ENCODE data around the gene NLRP14.

The NLRP14 gene

DNA sequence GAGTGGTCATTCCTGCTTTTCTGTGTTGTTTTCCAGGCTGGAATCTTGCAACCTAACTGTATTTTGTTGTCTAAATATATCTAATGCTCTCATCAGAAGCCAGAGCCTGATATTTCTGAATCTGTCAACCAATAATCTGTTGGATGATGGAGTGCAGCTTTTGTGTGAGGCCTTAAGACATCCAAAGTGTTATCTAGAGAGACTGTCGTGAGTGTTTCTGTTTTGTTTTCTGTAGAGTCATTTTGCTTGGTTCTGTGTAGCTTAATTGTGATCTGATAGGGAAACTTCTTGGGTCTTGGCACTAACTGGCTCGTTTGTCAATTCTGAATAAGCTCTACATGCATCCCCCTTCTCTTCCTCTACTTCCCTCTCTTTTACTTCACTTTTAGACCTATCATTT lies 37.4 kb downstream of the NLRP14 start:
- ChIA-PET POLR2A (no interaction called here), CTCF (interaction anchor here (0.9 kb wide), 1 partner anchor 16 kb away, joined by 3 read pairs; no protein-coding TSS in a partner anchor)
- H3K4me1 ChIP-seq (ENCODE audit: control insufficient read depth, insufficient read depth, low read length): no peaks in the 10 kb centered on the region
- TF ChIP-seq, protein P1, sequence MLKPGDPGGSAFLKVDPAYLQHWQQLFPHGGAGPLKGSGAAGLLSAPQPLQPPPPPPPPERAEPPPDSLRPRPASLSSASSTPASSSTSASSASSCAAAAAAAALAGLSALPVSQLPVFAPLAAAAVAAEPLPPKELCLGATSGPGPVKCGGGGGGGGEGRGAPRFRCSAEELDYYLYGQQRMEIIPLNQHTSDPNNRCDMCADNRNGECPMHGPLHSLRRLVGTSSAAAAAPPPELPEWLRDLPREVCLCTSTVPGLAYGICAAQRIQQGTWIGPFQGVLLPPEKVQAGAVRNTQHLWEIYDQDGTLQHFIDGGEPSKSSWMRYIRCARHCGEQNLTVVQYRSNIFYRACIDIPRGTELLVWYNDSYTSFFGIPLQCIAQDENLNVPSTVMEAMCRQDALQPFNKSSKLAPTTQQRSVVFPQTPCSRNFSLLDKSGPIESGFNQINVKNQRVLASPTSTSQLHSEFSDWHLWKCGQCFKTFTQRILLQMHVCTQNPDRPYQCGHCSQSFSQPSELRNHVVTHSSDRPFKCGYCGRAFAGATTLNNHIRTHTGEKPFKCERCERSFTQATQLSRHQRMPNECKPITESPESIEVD (tag by site-specific recombination; IDR thresholded peaks at IDR 0.05): no peak
- TF ChIP-seq ZNF658 (tag by site-specific recombination; IDR thresholded peaks at IDR 0.05) (no peak), ZNF510 (tag by site-specific recombination; IDR thresholded peaks at IDR 0.05; ENCODE audit: insufficient replicate concordance) (no peak), ZNF433 (tag by site-specific recombination; IDR thresholded peaks at IDR 0.05; ENCODE audit: low read depth) (no peak), ZNF394 (tag by site-specific recombination; IDR thresholded peaks at IDR 0.05; ENCODE audit: borderline replicate concordance) (no peak), EGR2 (tag by site-specific recombination; IDR thresholded peaks at IDR 0.05; ENCODE audit: low read depth) (no peak), TCF7L2 (IDR thresholded peaks at IDR 0.05; ENCODE audit: borderline replicate concordance, low read depth, low read length) (no peak), ZNF404 (tag by site-specific recombination; IDR thresholded peaks at IDR 0.05) (no peak), ZNF571 (tag by site-specific recombination; IDR thresholded peaks at IDR 0.05) (no peak)
- TF ChIP-seq, protein P2, sequence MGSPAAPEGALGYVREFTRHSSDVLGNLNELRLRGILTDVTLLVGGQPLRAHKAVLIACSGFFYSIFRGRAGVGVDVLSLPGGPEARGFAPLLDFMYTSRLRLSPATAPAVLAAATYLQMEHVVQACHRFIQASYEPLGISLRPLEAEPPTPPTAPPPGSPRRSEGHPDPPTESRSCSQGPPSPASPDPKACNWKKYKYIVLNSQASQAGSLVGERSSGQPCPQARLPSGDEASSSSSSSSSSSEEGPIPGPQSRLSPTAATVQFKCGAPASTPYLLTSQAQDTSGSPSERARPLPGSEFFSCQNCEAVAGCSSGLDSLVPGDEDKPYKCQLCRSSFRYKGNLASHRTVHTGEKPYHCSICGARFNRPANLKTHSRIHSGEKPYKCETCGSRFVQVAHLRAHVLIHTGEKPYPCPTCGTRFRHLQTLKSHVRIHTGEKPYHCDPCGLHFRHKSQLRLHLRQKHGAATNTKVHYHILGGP (tag by site-specific recombination; IDR thresholded peaks at IDR 0.05): no peak
- no peaks in the 10 kb centered on the region for H3K9me3 ChIP-seq (ENCODE audit: control insufficient read depth, insufficient read depth, low read depth, low read length)
- no peaks in the 10 kb centered on the region for H3K36me3 ChIP-seq (ENCODE audit: control insufficient read depth in 2 of 2, insufficient read depth in 1 of 2, low read length in 2 of 2)
- no peak overlapping the region for H3K27ac ChIP-seq (ENCODE audit: extremely low read depth, low read depth, low read length)
- H3K4me3 ChIP-seq (ENCODE audit: low read depth, low read length): no peak overlapping the region

DNA sequence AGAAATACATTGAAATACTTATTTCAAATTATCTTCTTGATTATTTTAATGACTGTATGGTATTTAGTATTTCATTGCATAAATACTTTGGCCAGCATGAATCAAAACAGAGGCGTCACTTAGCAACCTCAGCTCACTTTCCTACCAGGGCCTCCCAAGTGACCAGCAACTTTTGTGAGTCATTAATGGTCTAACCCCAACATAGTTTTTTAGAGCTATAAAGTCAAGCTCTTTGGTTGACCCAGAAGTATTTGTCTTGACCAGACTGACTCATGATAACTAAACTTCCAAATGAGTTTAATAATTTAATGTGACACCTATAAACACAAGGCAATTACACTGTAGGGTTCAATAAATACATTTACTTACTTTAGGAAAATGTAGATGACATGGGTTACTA lies 40.6 kb downstream of the NLRP14 start:
- Histone ChIP-seq H3K4me3 (ENCODE audit: low read depth, low read length) (no peak overlapping the region), H3K36me3 (ENCODE audit: control insufficient read depth in 2 of 2, insufficient read depth in 1 of 2, low read length in 2 of 2) (no peaks in the 10 kb centered on the region), H3K4me1 (ENCODE audit: control insufficient read depth, insufficient read depth, low read length) (no peaks in the 10 kb centered on the region), H3K9me3 (ENCODE audit: control insufficient read depth, insufficient read depth, low read depth, low read length) (no peaks in the 10 kb centered on the region), H3K27ac (ENCODE audit: extremely low read depth, low read depth, low read length) (no peak overlapping the region)
- TF ChIP-seq ZNF600 (tag by site-specific recombination; IDR thresholded peaks at IDR 0.05): no peak
- TF ChIP-seq ZNF221 (tag by site-specific recombination; IDR thresholded peaks at IDR 0.05; ENCODE audit: borderline replicate concordance): no peak
- TF ChIP-seq ZNF561 (tag by site-specific recombination; IDR thresholded peaks at IDR 0.05; ENCODE audit: borderline replicate concordance): no peak
- no peak for TF ChIP-seq ZNF555 (tag by site-specific recombination; conservative IDR thresholded peaks at IDR 0.05)
- TF ChIP-seq, protein P3, sequence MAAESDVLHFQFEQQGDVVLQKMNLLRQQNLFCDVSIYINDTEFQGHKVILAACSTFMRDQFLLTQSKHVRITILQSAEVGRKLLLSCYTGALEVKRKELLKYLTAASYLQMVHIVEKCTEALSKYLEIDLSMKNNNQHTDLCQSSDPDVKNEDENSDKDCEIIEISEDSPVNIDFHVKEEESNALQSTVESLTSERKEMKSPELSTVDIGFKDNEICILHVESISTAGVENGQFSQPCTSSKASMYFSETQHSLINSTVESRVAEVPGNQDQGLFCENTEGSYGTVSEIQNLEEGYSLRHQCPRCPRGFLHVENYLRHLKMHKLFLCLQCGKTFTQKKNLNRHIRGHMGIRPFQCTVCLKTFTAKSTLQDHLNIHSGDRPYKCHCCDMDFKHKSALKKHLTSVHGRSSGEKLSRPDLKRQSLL (tag by site-specific recombination; IDR thresholded peaks at IDR 0.05): no peak
- TF ChIP-seq ZNF394 (tag by site-specific recombination; IDR thresholded peaks at IDR 0.05; ENCODE audit: borderline replicate concordance): no peak
- TF ChIP-seq ZNF501 (tag by site-specific recombination; IDR thresholded peaks at IDR 0.05): no peak
- no peak for TF ChIP-seq ZNF140 (tag by site-specific recombination; IDR thresholded peaks at IDR 0.05)
- TF ChIP-seq ZNF146 (tag by site-specific recombination; IDR thresholded peaks at IDR 0.05): no peak
- ChIA-PET CTCF (interaction anchor here (1.1 kb wide), 1 partner anchor 248 kb away, joined by 3 read pairs; no protein-coding TSS in a partner anchor), POLR2A (no interaction called here)

DNA sequence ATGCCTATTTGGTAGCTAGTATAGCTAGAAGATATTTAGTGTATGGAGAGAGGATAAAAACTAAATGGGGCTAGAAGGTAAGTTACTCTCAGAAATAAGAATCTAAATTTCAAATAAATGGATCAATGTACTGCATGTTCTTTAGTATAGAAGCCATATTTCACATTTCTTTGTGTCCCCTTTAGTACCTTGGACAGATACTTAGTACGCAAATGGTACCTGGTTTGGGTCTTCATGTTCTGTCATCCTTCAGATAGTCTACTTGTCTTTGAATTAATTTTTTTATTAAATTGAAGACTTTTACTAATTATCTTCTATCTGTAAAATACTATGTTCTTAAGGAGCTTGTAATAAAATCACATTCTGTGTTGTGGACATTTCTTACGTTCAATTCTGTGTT lies 42.3 kb downstream of the NLRP14 start:
- H3K9me3 ChIP-seq (ENCODE audit: control insufficient read depth, insufficient read depth, low read depth, low read length): no peaks in the 10 kb centered on the region
- no peak overlapping the region for H3K4me3 ChIP-seq (ENCODE audit: low read depth, low read length)
- CTCF ChIA-PET: no interaction called here
- no peaks in the 10 kb centered on the region for H3K4me1 ChIP-seq (ENCODE audit: control insufficient read depth, insufficient read depth, low read length)
- H3K36me3 ChIP-seq (ENCODE audit: control insufficient read depth in 2 of 2, insufficient read depth in 1 of 2, low read length in 2 of 2): no peaks in the 10 kb centered on the region
- POLR2A ChIA-PET: no interaction called here
- H3K27ac ChIP-seq (ENCODE audit: extremely low read depth, low read depth, low read length): no peak overlapping the region
- TF ChIP-seq TRIM28 (IDR thresholded peaks at IDR 0.05; ENCODE audit: borderline replicate concordance, low read length) (no peak), ZNF654 (tag by site-specific recombination; IDR thresholded peaks at IDR 0.05; ENCODE audit: low read depth) (no peak), GLIS1 (tag by site-specific recombination; IDR thresholded peaks at IDR 0.05) (no peak), ZNF629 (tag by site-specific recombination; IDR thresholded peaks at IDR 0.05) (no peak), ZFP3 (tag by site-specific recombination; IDR thresholded peaks at IDR 0.05; ENCODE audit: low read depth) (no peak), ZNF354C (tag by site-specific recombination; IDR thresholded peaks at IDR 0.05; ENCODE audit: borderline replicate concordance, low read depth) (no peak)
- TF ChIP-seq, protein P1 (tag by site-specific recombination; IDR thresholded peaks at IDR 0.05): no peak

Measured in HEK293 (cell line).